NT2/D1 (cell line): ENCODE data around the gene PTCD3.

Experiments
- DNase-seq: peaks from one replicate; pipeline ENCODE4 v3.0.0-alpha.2; 2011; ENCODE audit warnings: low read depth, low spot score
- H3K27me3 ChIP-seq: 2 replicates; pipeline ENCODE4 v1.6.0; 2011; ENCODE audit warnings: mild to moderate bottlenecking; ENCODE audit not compliant: insufficient read length, insufficient read depth
- H3K36me3 ChIP-seq: 2 replicates; pipeline ENCODE4 v1.6.1; 2011; ENCODE audit warnings: mild to moderate bottlenecking, low read length, mixed read lengths; ENCODE audit not compliant: insufficient read depth, insufficient read length
- H3K4me1 ChIP-seq: 2 replicates; pipeline ENCODE4 v1.5.1; 2011; ENCODE audit not compliant: insufficient read depth, insufficient read length
- H3K4me3 ChIP-seq: 2 replicates; pipeline ENCODE4 v1.5.1; 2011; ENCODE audit warnings: low read depth; ENCODE audit not compliant: insufficient read length
- H3K9ac ChIP-seq: 2 replicates; pipeline ENCODE4 v1.6.0; 2011; ENCODE audit warnings: low read depth; ENCODE audit not compliant: insufficient read length
- H3K9me3 ChIP-seq: 2 replicates; pipeline ENCODE4 v1.5.1; 2011; ENCODE audit warnings: mild to moderate bottlenecking, low read length; ENCODE audit not compliant: insufficient read depth
- SUZ12 ChIP-seq: IDR thresholded peaks from 2 replicates; pipeline ENCODE4 v1.6.1; 2011; ENCODE audit not compliant: insufficient read length, insufficient read depth; ENCODE audit errors: extremely low read depth
- YY1 ChIP-seq: IDR thresholded peaks from 2 replicates; pipeline ENCODE4 v1.6.1; 2011; ENCODE audit not compliant: insufficient read length, insufficient read depth
- ZNF274 ChIP-seq: IDR thresholded peaks from 2 replicates; pipeline ENCODE4 v1.6.1; 2011; ENCODE audit warnings: mild to moderate bottlenecking, low read depth, low read length

The PTCD3 gene

DNA sequence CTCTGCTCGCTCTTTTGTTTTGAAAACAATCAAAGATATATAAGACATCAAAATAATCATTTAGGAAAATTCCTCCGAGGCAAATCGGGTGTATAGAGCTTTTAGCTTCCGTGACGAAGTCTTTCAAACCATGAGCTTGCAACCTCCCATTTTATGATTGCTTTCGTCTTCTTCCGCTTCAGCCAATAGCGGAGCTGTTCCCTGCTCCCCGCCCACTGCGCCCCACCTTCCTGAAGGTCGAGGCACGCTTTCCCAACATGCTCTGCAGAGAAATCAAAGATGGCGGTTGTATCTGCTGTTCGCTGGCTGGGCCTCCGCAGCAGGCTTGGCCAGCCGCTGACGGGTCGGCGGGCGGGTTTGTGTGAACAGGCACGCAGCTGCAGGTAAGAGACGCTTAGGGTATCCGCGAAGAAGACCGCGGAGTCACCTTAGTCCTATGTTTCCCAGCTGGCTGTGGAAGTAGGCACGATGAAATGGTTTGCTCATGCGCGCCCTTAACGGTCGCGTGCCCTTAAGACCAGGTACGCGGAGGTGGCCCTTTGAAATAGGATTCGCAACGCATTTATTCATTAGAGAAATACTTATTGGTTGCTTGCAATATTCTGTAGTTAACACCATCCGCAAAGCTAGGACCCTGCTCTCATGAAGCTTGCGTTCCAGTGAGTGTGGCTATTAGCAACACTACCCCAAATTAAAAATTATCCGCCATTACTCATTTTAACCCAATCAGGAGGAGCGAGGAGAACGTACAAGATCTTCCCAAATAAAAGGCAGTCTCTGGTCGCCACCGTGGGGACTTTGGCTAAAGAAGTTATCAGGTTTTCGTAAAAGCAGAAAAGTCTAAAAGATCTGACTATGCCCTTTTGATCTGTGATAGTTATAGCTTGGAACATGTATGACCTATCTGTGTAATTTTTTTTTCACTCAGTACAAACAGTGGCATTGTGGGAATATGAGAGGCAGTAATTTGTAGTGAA, at the start of gene PTCD3:
TSS of gene PTCD3 (plus strand) at position 267 of the 977 bp plus-strand sequence. CDS start at position 280, 13 bp downstream.
- H3K9ac ChIP-seq, result peak within 1 kb of the TSS; percentile 96
- H3K36me3 ChIP-seq, result peaks cover 64% of the 10 kb centered on the region
- no peaks in the 10 kb centered on the region for H3K9me3 ChIP-seq
- no peak for TF ChIP-seq SUZ12
- TF ChIP-seq YY1, result peak; percentile 86
- H3K4me3 ChIP-seq, result peak within 1 kb of the TSS; percentile 95
- H3K4me1 ChIP-seq, result no peaks in the 10 kb centered on the region
- peak; percentile 94 for DNase-seq
- H3K27me3 ChIP-seq, result no peaks in the 10 kb centered on the region

DNA sequence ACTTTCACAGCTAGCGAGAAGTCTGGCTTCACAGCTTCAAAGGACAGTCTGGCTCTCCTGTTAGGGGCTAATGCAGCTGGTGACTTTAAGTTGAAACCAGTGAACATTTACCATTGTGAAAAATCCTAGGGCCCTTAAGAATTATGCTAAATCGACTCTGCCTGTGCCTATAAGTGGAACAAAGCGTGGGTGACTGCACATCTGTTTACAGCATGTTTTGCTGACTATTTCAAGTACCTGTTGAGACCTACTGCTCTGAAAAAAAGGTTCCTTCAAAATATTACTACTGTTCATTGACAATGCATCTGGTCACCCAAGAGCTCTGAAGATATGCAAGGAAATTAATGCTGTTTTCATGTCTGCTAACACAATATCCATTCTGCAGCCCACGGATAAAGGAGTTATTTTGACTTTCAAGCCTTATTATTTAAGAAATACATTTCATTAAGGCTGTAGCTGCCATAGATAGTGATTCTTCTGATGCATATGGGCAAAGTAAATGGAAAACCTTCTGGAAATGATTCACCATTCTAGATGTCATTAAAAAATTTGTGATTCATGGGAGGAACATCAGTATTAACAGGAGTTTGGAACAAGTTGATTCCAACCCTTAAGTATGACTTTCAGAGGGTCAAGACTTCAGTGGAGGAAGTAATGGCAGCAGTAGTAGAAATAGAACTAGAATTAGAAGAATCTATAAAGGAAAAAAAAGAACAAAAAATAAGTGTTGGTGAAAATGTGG, 49.3 kb upstream of the PTCD3 start:
- Histone ChIP-seq H3K9me3 (no peaks in the 10 kb centered on the region), H3K36me3 (peaks cover 74% of the 10 kb centered on the region), H3K4me1 (no peaks in the 10 kb centered on the region), H3K4me3 (no peak overlapping the region), H3K9ac (no peak overlapping the region), H3K27me3 (no peaks in the 10 kb centered on the region)
- TF ChIP-seq YY1, result no peak
- TF ChIP-seq SUZ12, result no peak
- no peak for TF ChIP-seq ZNF274
- DNase-seq, result no peak

- Histone ChIP-seq H3K27me3 (no peaks in the 10 kb centered on the region), H3K4me1 (no peaks in the 10 kb centered on the region), H3K4me3 (no peak overlapping the region), H3K9me3 (peaks cover 12% of the 10 kb centered on the region; the same call in 1 of the 2 replicates), H3K36me3 (peaks cover 75% of the 10 kb centered on the region), H3K9ac (no peak overlapping the region)
- no peak for DNase-seq
- TF ChIP-seq SUZ12, result no peak
- TF ChIP-seq YY1, result no peak
- no peak for TF ChIP-seq ZNF274
Observed at GRCh38 chr2:86062043-86062442, 44.0 kb upstream of the PTCD3 start.

- H3K4me1 ChIP-seq, result no peaks in the 10 kb centered on the region
- no peaks in the 10 kb centered on the region for H3K27me3 ChIP-seq
- H3K36me3 ChIP-seq, result peaks cover 81% of the 10 kb centered on the region
- no peak overlapping the region for H3K9ac ChIP-seq
- DNase-seq, result no peak
- H3K9me3 ChIP-seq, result peaks cover 12% of the 10 kb centered on the region; the same call in 1 of the 2 replicates
- H3K4me3 ChIP-seq, result no peak overlapping the region
- TF ChIP-seq SUZ12, result no peak
Observed at GRCh38 chr2:86064006-86064405, 42.0 kb upstream of the PTCD3 start.

- H3K36me3 ChIP-seq, result peaks cover 82% of the 10 kb centered on the region
- peaks cover 12% of the 10 kb centered on the region; the same call in 1 of the 2 replicates for H3K9me3 ChIP-seq
- H3K9ac ChIP-seq, result no peak overlapping the region
- H3K27me3 ChIP-seq, result no peaks in the 10 kb centered on the region
- H3K4me1 ChIP-seq, result peaks cover 2% of the 10 kb centered on the region
- H3K4me3 ChIP-seq, result no peak overlapping the region
- no peak for DNase-seq
- no peak for TF ChIP-seq ZNF274
- no peak for TF ChIP-seq YY1
- no peak for TF ChIP-seq SUZ12
Observed at GRCh38 chr2:86065512-86065911, 40.5 kb upstream of the PTCD3 start.

GRCh38 chr2:86066007-86066578, 39.9 kb upstream of the PTCD3 start:
- no peaks in the 10 kb centered on the region for H3K27me3 ChIP-seq
- peaks cover 12% of the 10 kb centered on the region; the same call in 1 of the 2 replicates for H3K9me3 ChIP-seq
- peaks cover 82% of the 10 kb centered on the region for H3K36me3 ChIP-seq
- TF ChIP-seq ZNF274 (no peak), YY1 (no peak), SUZ12 (no peak)
- peaks cover 2% of the 10 kb centered on the region for H3K4me1 ChIP-seq
- no peak overlapping the region for H3K4me3 ChIP-seq
- no peak for DNase-seq
- no peak overlapping the region for H3K9ac ChIP-seq

GRCh38 chr2:86066915-86067314, 39.1 kb upstream of the PTCD3 start:
- Histone ChIP-seq H3K27me3 (no peaks in the 10 kb centered on the region), H3K9me3 (peaks cover 12% of the 10 kb centered on the region; the same call in 1 of the 2 replicates), H3K4me3 (no peak overlapping the region), H3K36me3 (peaks cover 82% of the 10 kb centered on the region), H3K9ac (no peak overlapping the region), H3K4me1 (peaks cover 2% of the 10 kb centered on the region)
- TF ChIP-seq YY1, result no peak
- no peak for TF ChIP-seq SUZ12
- no peak for TF ChIP-seq ZNF274
- no peak for DNase-seq
